HG02610 (cell line): ENCODE data around the gene OCLN.
A peak's percentile ranks its signal among the peaks of the same experiment; 100 is the strongest.
"Not testable (repeated sequence)": the region's sequence is repeated elsewhere in the genome, so short reads cannot be mapped to it uniquely, and the experiment has no call there.

Experiments used
- ATAC-seq: cut with Tn5 transposase; IDR thresholded peaks from one replicate; pipeline ENCODE4 v1.9.1; 2021; ENCODE audit warnings: mild to moderate bottlenecking, moderate library complexity; ENCODE audit not compliant: unreplicated experiment

Gene OCLN

GRCh38 chr5:69527128-69527770 is 34.7 kb downstream of the OCLN start:
- no peak for ATAC-seq

- no peak for ATAC-seq
Observed at GRCh38 chr5:69528035-69528434, 35.4 kb downstream of the OCLN start.

- no peak for ATAC-seq
Observed at GRCh38 chr5:69528609-69529008, 36.0 kb downstream of the OCLN start.

DNA sequence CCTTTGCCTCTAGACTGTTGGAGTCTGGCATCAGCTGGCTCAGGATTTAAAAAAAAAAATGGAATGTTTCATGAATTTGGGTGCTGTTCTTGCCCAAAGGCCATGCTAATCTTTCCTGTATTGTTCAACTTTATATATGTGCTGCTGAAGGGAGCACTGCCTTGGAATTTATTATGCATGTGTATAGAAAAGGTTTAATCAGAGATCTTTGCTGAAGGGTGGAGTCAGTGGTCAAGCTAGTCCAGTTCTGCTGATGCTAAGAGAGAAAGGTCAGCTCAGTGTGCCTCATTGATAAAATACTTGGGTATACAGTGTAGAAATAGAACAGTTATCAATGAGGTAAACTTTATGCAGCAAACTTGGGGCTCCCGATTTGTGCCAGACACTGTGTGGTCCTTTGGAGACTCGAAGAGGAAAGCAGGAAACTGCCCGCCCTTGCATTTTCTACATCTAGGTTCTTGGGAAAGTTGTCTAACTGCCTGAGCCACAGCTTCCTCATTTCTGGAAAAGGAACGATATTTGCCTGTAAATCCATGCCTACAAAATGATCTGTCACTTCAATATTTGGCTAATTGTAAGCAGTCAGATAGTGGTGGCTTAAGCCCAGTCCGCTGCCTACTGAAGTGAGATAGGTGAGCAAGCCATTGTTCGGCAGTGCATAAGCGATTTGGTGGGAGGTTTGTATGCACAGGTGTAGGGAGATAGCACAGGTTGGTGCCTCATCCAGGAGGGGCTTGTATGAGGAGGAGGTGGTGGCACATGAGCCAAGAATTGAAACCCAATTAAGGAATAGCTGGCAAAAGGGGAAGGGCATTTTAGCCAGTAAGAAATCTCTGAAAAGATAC is 38.2 kb downstream of the OCLN start:
- ATAC-seq: no peak

- no peak for ATAC-seq
Observed at GRCh38 chr5:69531406-69531801, 38.8 kb downstream of the OCLN start.

DNA sequence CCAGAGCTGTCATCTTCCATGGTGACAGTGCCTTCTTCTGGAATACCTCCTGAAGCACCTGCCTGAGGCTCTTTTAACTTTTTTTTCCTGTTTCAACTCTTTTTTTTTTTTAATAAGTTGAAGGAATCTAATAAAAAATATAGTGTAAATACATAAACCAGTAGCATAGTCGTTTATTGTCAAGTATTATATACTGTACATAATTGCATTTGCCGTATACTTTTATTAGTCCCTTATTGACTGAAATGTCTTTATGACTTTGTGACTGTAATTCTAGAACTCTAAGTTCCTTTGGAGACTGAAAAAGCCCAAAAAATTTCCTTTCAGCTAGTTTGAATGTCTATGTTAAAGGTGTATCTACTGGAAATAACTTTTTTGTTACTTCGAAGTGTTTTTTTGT is 45.3 kb downstream of the OCLN start:
- ATAC-seq: not testable (repeated sequence)

- not testable (repeated sequence) for ATAC-seq
Observed at GRCh38 chr5:69538735-69539134, 46.1 kb downstream of the OCLN start.

- ATAC-seq: not testable (repeated sequence)
Observed at GRCh38 chr5:69541347-69541746, 48.8 kb downstream of the OCLN start.

DNA sequence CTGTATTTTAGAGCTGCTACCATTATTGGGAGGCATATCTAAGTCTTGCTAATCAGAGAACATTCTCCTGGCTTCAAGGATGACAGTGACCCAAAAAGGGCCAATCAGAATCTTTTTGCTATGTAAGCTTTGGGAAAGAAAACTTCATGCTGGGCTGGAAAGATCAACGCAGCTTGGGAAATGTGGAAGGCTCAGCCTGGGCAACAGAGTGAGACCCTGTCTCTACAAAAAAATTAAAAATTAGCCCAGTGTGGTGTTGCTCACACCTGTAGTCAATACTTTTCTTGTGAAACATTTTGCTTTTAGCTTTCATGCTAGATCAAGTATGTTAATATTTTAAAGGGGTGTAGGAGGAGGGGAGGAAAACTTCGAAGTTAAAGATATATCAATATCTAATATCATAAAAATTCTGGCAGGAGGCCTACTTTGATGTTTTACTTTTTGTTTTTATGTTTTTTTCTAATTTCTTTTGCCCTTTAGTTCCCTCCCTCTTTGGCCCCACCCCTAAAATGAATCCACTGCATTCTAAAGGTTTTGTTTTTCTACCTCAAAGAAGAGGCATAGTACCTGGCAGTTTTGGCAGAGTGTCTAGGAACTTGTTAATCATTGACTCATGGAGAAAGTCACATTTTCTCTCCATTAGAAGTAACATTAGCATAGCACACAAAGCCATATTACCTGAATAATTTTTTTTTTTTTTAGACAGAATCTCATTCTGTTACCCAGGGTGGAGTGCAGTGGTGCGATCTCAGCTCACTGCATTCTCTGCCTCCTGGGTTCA is 50.4 kb downstream of the OCLN start:
- ATAC-seq: not testable (repeated sequence)

- ATAC-seq: not testable (repeated sequence)
Observed at GRCh38 chr5:69544602-69545001, 52.0 kb downstream of the OCLN start.

DNA sequence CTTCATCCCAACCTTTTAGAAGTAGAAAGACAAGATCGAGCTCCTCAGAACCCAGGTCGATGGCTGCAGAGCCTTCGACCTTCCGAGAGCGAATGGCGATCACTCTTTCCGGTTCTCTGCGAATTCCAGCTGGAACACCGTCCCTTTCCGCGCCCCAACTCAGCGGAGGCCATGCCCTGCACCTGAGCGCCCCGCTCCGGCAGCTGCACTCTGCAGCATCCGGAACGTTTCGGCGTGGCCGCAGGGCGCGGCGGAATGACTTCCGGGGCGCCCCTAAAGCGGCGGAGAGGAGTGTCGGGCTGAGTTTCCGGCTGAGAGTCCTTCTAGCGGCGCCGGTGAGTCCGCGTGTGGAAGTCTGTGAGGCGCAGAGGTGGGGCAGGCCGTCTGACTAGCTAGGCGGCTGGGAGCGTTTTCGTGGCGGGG is 67.3 kb downstream of the OCLN start, which contains the start of gene GTF2H2C:
GTF2H2C (plus strand) TSS at position 284 of the 423 bp plus-strand sequence. CDS start 4,942 bp downstream, outside the sequence.
- peak; percentile 98 for ATAC-seq

- ATAC-seq: not testable (repeated sequence)
Observed at GRCh38 chr5:69560587-69561431, 68.2 kb downstream of the OCLN start.

GRCh38 chr5:69566172-69566571 is 73.6 kb downstream of the OCLN start:
- not testable (repeated sequence) for ATAC-seq

DNA sequence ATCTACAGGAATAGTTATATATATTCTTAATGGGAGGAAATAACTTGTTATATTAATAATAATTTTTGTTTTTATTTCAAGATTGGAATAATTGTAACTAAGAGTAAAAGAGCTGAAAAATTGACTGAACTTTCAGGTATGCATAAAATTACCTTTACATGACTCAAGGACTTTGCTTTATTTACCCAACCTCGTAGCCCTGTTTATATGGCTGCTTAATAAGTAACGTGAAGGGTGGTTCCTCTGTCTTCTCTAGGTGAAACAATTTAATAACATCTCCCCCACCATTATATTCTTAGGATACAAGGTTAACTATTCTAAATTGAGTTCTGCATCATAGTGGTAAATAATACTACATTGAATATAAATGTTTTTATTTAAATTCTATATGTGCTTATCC is 75.5 kb downstream of the OCLN start:
- not testable (repeated sequence) for ATAC-seq

DNA sequence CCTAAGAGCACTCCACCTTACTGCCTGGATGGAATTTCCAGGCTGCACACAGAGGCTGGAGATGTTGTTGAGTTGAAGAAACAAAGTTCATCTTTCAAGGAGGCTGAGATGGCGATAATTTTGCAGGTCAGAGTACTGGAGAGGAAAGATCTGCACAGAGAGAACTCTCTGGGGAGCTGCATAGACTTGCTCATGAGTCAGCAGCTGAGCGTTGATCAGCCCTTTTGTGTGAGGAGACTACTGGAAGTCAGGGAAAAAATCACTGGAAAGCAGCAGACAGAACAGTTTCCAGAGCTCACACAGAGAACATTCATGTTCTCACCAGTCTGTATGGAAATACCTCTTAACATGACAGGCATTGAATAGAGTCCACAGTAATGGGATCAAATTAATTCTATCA is 90.8 kb downstream of the OCLN start:
- ATAC-seq: not testable (repeated sequence)

DNA sequence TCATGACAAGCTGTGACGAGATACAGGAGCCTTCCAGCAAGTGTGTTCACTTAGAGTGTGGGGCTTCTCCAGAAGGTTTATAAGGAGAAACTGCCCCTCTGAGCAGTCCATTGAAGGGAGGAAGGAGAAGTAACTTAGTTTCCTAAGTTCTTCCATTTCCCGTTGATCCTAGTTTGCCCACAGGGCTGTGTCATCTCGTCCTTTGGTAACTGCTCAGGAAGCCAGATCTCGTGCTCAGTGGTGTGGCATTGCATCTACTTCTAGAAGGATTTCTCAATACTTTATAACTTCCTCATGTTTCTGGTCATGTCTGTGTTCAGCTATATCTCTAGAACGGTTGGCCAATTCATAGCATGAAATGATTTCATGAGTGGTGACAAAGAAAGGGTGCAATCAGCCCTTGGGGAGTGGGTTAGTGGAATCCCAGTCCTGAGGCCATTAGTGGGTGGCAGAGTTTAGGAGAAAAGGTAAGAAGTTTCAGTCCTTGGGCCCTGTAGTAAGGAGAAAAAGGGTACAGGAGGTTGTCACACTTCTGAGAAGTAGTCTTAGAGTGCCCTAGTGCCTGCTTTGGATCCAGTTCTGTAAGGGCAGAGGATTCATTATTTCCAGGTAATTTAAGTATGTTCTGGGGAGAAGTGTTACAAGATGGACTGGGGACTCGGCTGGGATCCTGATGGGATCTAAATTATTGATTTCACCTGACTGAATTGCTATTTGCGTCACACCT is 103.7 kb downstream of the OCLN start:
- not testable (repeated sequence) for ATAC-seq

- ATAC-seq: peak; percentile 65
Observed at GRCh38 chr5:69601947-69602346, 109.4 kb downstream of the OCLN start.

- ATAC-seq: not testable (repeated sequence)
Observed at GRCh38 chr5:69606839-69607238, 114.2 kb downstream of the OCLN start.
